NCI-H510A treated with DMSO at 0.1 percent for 48 hours (cell line): ENCODE measurements around the gene ST6GALNAC3.
A peak's percentile ranks its signal among the peaks of the same experiment; 100 is the strongest.
"Not testable (repeated sequence)": the region's sequence is repeated elsewhere in the genome, so short reads cannot be mapped to it uniquely, and the experiment has no call there.

Experiments
- DNase-seq: peaks from one replicate; lab custom pipeline; 2025; lab: John Stamatoyannopoulos, UW

Gene ST6GALNAC3

GRCh38 chr1:76639181-76639580 is 564.6 kb downstream of the ST6GALNAC3 start:
- DNase-seq: no peak

- DNase-seq: no peak
These were observed 565.5 kb downstream of the ST6GALNAC3 start for GRCh38 chr1:76640092-76640491.

GRCh38 chr1:76640723-76641122 is 566.2 kb downstream of the ST6GALNAC3 start:
- DNase-seq: no peak

GRCh38 chr1:76644139-76644538 is 569.6 kb downstream of the ST6GALNAC3 start:
- DNase-seq: no peak

- not testable (repeated sequence) for DNase-seq
These were observed 578.3 kb downstream of the ST6GALNAC3 start for GRCh38 chr1:76652860-76653259.

GRCh38 chr1:76657623-76658022 is 583.1 kb downstream of the ST6GALNAC3 start:
- no peak for DNase-seq

GRCh38 chr1:76659171-76659940 is 584.8 kb downstream of the ST6GALNAC3 start:
- no peak for DNase-seq

- DNase-seq: no peak
These were observed 587.0 kb downstream of the ST6GALNAC3 start for GRCh38 chr1:76661531-76661930.

GRCh38 chr1:76666499-76666898 is 592.0 kb downstream of the ST6GALNAC3 start:
- DNase-seq: no peak

GRCh38 chr1:76668046-76668445 is 593.5 kb downstream of the ST6GALNAC3 start:
- DNase-seq: peak; percentile 45

- DNase-seq: no peak
These were observed 594.6 kb downstream of the ST6GALNAC3 start for GRCh38 chr1:76669131-76669530.

GRCh38 chr1:76669624-76670315 is 595.2 kb downstream of the ST6GALNAC3 start:
- DNase-seq: no peak

- no peak for DNase-seq
These were observed 600.2 kb downstream of the ST6GALNAC3 start for GRCh38 chr1:76674689-76675210.

- DNase-seq: no peak
These were observed 603.2 kb downstream of the ST6GALNAC3 start for GRCh38 chr1:76677416-76678405.

GRCh38 chr1:76679534-76680152 is 605.1 kb downstream of the ST6GALNAC3 start:
- DNase-seq: no peak

- DNase-seq: no peak
These were observed 606.1 kb downstream of the ST6GALNAC3 start for GRCh38 chr1:76680651-76681050.

- DNase-seq: no peak
These were observed 607.6 kb downstream of the ST6GALNAC3 start for GRCh38 chr1:76682138-76682537.
